HG03565 (cell line): ENCODE results near the gene DLGAP1.
A peak's percentile ranks its signal among the peaks of the same experiment; 100 is the strongest.
"Not testable (repeated sequence)": the region's sequence is repeated elsewhere in the genome, so short reads cannot be mapped to it uniquely, and the experiment has no call there.

ENCODE experiments used
- ATAC-seq: cut with Tn5 transposase; IDR thresholded peaks from one replicate; pipeline ENCODE4 v1.9.1; 2021; ENCODE audit warnings: mild to moderate bottlenecking, moderate library complexity; ENCODE audit not compliant: unreplicated experiment

DLGAP1 gene

GRCh38 chr18:3652380-3653262 is 802.5 kb downstream of the DLGAP1 start:
- ATAC-seq = no peak

GRCh38 chr18:3651266-3651665 is 803.8 kb downstream of the DLGAP1 start:
- no peak for ATAC-seq

GRCh38 chr18:3650521-3651042 is 804.5 kb downstream of the DLGAP1 start:
- ATAC-seq = not testable (repeated sequence)

GRCh38 chr18:3649633-3650426 is 805.3 kb downstream of the DLGAP1 start:
- no peak for ATAC-seq

GRCh38 chr18:3649135-3649632 is 805.9 kb downstream of the DLGAP1 start:
- ATAC-seq = no peak

- ATAC-seq = no peak
These were observed 806.5 kb downstream of the DLGAP1 start for GRCh38 chr18:3648641-3649040.

- no peak for ATAC-seq
These were observed 806.9 kb downstream of the DLGAP1 start for GRCh38 chr18:3648200-3648599.

GRCh38 chr18:3647636-3648035 is 807.5 kb downstream of the DLGAP1 start:
- no peak for ATAC-seq

GRCh38 chr18:3645384-3646156 is 809.5 kb downstream of the DLGAP1 start:
- no peak for ATAC-seq

GRCh38 chr18:3634250-3634939 is 820.7 kb downstream of the DLGAP1 start:
- no peak for ATAC-seq

- ATAC-seq = no peak
These were observed 823.2 kb downstream of the DLGAP1 start for GRCh38 chr18:3631887-3632286.

- ATAC-seq = no peak
These were observed 828.1 kb downstream of the DLGAP1 start for GRCh38 chr18:3626929-3627458.

GRCh38 chr18:3625742-3626091 is 829.4 kb downstream of the DLGAP1 start:
- ATAC-seq = no peak

- peak; percentile 48 for ATAC-seq
These were observed 830.0 kb downstream of the DLGAP1 start for GRCh38 chr18:3624935-3625741.

- ATAC-seq = no peak
These were observed 830.6 kb downstream of the DLGAP1 start for GRCh38 chr18:3624546-3624934.

GRCh38 chr18:3623769-3624545 is 831.1 kb downstream of the DLGAP1 start:
- ATAC-seq = no peak

GRCh38 chr18:3620146-3621119 is 834.7 kb downstream of the DLGAP1 start:
- no peak for ATAC-seq
